HEK293 (cell line): ENCODE measurements around the gene ARL2BP.

Experiments
- ATF2 ChIP-seq: fragments of 450-650 bp; formaldehyde crosslinking; IDR thresholded peaks from 2 replicates; pipeline ENCODE4 v1.5.1; 2016; ENCODE audit warnings: missing biosample characterization, missing genetic modification characterization, low read depth
- GLI2 ChIP-seq: fragments of 450-650 bp; formaldehyde crosslinking; IDR thresholded peaks from 2 replicates; pipeline ENCODE4; 2017; ENCODE audit warnings: missing biosample characterization, missing genetic modification characterization, low read depth, borderline replicate concordance
- TCF7L2 ChIP-seq: IDR thresholded peaks from 2 replicates; pipeline ENCODE4 v1.6.1; 2011; ENCODE audit warnings: low read depth, mild to moderate bottlenecking, inconsistent platforms, low read length, moderate library complexity, borderline replicate concordance
- ZBTB20 ChIP-seq: fragments of 450-650 bp; formaldehyde crosslinking; IDR thresholded peaks from 2 replicates; pipeline ENCODE4 v1.5.1; 2016; ENCODE audit warnings: missing biosample characterization, missing genetic modification characterization
- ZFHX2 ChIP-seq: fragments of 450-650 bp; formaldehyde crosslinking; conservative IDR thresholded peaks from 2 replicates; pipeline ENCODE4 v1.5.1; 2016; ENCODE audit warnings: missing biosample characterization, missing genetic modification characterization
- ZNF10 ChIP-seq: fragments of 450-650 bp; formaldehyde crosslinking; IDR thresholded peaks from 2 replicates; pipeline ENCODE4 v1.5.1; 2017; ENCODE audit warnings: missing biosample characterization, missing genetic modification characterization
- ZNF175 ChIP-seq: fragments of 450-650 bp; formaldehyde crosslinking; IDR thresholded peaks from 2 replicates; pipeline ENCODE4 v1.5.1; 2016; ENCODE audit warnings: missing biosample characterization, missing genetic modification characterization
- ZNF274 ChIP-seq, 2 experiments: fragments of 200-500 bp in 1 of 2; fragments of 450-650 bp in 1 of 2; sonication (Bioruptor generic) in 1 of 2; formaldehyde crosslinking in 1 of 2; IDR thresholded peaks; 2 replicates each; pipeline versions ENCODE4 v1.5.1 to v1.6.1; 2014 to 2016; ENCODE audit warnings: borderline replicate concordance in 1 of 2, inconsistent platforms in 1 of 2, low read length in 1 of 2, missing biosample characterization in 1 of 2, missing genetic modification characterization in 1 of 2
- ZNF548 ChIP-seq: fragments of 450-650 bp; formaldehyde crosslinking; IDR thresholded peaks from 2 replicates; pipeline ENCODE4 v1.5.1; 2016; ENCODE audit warnings: missing biosample characterization, missing genetic modification characterization
- ZNF629 ChIP-seq: fragments of 450-650 bp; formaldehyde crosslinking; IDR thresholded peaks from 2 replicates; pipeline ENCODE4 v1.5.1; 2017; ENCODE audit warnings: missing biosample characterization, missing genetic modification characterization
- TF ChIP-seq, protein P1 (sequence below): fragments of 450-650 bp; formaldehyde crosslinking; IDR thresholded peaks from 2 replicates; pipeline ENCODE4 v1.5.1; 2016; ENCODE audit warnings: missing biosample characterization, missing genetic modification characterization
- TF ChIP-seq, protein P2 (sequence below): fragments of 450-650 bp; formaldehyde crosslinking; IDR thresholded peaks from 2 replicates; pipeline ENCODE4 v1.5.1; 2016; ENCODE audit warnings: missing biosample characterization, missing genetic modification characterization
- TF ChIP-seq, protein P3 (sequence below): fragments of 450-650 bp; formaldehyde crosslinking; IDR thresholded peaks from 2 replicates; pipeline ENCODE4 v1.5.1; 2017; ENCODE audit warnings: missing biosample characterization, missing genetic modification characterization

DNA sequence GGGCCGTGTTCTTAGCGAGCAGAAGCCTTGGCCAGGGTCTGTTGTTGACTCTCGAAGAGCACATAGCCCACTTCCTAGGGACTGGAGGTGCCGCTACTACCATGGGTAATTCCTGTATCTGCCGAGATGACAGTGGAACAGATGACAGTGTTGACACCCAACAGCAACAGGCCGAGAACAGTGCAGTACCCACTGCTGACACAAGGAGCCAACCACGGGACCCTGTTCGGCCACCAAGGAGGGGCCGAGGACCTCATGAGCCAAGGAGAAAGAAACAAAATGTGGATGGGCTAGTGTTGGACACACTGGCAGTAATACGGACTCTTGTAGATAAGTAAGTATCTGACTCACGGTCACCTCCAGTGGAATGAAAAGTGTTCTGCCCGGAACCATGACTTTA, 40.4 kb upstream of the ARL2BP start:
- TF ChIP-seq GLI2 (tag by site-specific recombination) (no peak), ZNF175 (tag by site-specific recombination) (no peak), ZNF629 (no peak), ZNF274 (IDR thresholded peaks at IDR 0.05; ENCODE audit: low read length) (no peak), ZNF274 (tag by site-specific recombination; IDR thresholded peaks at IDR 0.05; ENCODE audit: borderline replicate concordance) (no peak), ZNF548 (tag by site-specific recombination) (no peak), ZFHX2 (tag by site-specific recombination) (no peak), ATF2 (tag by site-specific recombination) (no peak), ZNF10 (tag by site-specific recombination) (no peak), TCF7L2 (no peak), ZBTB20 (tag by site-specific recombination) (no peak)
- TF ChIP-seq, protein P1, sequence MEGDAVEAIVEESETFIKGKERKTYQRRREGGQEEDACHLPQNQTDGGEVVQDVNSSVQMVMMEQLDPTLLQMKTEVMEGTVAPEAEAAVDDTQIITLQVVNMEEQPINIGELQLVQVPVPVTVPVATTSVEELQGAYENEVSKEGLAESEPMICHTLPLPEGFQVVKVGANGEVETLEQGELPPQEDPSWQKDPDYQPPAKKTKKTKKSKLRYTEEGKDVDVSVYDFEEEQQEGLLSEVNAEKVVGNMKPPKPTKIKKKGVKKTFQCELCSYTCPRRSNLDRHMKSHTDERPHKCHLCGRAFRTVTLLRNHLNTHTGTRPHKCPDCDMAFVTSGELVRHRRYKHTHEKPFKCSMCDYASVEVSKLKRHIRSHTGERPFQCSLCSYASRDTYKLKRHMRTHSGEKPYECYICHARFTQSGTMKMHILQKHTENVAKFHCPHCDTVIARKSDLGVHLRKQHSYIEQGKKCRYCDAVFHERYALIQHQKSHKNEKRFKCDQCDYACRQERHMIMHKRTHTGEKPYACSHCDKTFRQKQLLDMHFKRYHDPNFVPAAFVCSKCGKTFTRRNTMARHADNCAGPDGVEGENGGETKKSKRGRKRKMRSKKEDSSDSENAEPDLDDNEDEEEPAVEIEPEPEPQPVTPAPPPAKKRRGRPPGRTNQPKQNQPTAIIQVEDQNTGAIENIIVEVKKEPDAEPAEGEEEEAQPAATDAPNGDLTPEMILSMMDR: no peak
- TF ChIP-seq, protein P2, sequence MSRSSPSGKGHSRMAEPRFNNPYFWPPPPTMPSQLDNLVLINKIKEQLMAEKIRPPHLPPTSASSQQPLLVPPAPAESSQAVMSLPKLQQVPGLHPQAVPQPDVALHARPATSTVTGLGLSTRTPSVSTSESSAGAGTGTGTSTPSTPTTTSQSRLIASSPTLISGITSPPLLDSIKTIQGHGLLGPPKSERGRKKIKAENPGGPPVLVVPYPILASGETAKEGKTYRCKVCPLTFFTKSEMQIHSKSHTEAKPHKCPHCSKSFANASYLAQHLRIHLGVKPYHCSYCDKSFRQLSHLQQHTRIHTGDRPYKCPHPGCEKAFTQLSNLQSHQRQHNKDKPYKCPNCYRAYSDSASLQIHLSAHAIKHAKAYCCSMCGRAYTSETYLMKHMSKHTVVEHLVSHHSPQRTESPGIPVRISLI (tag by site-specific recombination): no peak
- TF ChIP-seq, protein P3, sequence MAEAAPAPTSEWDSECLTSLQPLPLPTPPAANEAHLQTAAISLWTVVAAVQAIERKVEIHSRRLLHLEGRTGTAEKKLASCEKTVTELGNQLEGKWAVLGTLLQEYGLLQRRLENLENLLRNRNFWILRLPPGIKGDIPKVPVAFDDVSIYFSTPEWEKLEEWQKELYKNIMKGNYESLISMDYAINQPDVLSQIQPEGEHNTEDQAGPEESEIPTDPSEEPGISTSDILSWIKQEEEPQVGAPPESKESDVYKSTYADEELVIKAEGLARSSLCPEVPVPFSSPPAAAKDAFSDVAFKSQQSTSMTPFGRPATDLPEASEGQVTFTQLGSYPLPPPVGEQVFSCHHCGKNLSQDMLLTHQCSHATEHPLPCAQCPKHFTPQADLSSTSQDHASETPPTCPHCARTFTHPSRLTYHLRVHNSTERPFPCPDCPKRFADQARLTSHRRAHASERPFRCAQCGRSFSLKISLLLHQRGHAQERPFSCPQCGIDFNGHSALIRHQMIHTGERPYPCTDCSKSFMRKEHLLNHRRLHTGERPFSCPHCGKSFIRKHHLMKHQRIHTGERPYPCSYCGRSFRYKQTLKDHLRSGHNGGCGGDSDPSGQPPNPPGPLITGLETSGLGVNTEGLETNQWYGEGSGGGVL: no peak
